ENCODE measurements around the gene GGCT.

DNA sequence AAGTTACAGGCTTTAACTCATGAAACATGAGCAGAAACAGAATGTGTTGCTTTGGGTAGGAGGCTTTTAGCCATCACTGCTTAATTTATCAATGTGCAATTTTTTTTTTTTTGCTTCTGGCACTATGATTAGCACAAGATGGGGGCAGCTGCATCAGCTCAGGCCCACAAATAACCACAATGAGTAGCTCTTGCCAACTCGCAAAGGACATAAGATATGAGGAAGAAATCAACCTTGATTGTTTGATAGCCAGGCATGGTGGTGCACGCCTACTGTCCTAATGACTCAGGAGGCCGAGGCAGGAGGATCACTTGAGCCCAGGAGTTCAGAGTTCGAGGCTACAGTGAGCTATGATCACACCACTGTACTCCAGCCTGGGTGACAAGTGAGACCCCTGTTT is 38.4 kb downstream of the GGCT start:
- TF ChIP-seq POLR2AphosphoS5 (IDR thresholded peaks at IDR 0.05): no peak
- TF ChIP-seq, protein P1, sequence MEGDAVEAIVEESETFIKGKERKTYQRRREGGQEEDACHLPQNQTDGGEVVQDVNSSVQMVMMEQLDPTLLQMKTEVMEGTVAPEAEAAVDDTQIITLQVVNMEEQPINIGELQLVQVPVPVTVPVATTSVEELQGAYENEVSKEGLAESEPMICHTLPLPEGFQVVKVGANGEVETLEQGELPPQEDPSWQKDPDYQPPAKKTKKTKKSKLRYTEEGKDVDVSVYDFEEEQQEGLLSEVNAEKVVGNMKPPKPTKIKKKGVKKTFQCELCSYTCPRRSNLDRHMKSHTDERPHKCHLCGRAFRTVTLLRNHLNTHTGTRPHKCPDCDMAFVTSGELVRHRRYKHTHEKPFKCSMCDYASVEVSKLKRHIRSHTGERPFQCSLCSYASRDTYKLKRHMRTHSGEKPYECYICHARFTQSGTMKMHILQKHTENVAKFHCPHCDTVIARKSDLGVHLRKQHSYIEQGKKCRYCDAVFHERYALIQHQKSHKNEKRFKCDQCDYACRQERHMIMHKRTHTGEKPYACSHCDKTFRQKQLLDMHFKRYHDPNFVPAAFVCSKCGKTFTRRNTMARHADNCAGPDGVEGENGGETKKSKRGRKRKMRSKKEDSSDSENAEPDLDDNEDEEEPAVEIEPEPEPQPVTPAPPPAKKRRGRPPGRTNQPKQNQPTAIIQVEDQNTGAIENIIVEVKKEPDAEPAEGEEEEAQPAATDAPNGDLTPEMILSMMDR (IDR thresholded peaks at IDR 0.05): no peak
- TF ChIP-seq POLR2A (IDR thresholded peaks at IDR 0.05): no peak
